A673 (cell line): ENCODE measurements around the gene PHF12.

Experiments used
- CTCF ChIP-seq: fragments of 300-800, 200-600 bp; sonication (generic); conservative IDR thresholded peaks from 2 replicates; pipeline ENCODE4 v1.5.1; 2017; ENCODE audit warnings: low read depth, mild to moderate bottlenecking, antibody characterized with exemption, low read length, moderate library complexity, mixed read lengths
- EZH2 ChIP-seq: fragments of 200-600 bp; sonication (generic); IDR thresholded peaks from 2 replicates; pipeline ENCODE4 v1.6.1; 2017; ENCODE audit warnings: borderline replicate concordance, low read depth, mild to moderate bottlenecking, mixed read lengths, antibody characterized with exemption, low read length; ENCODE audit not compliant: poor library complexity, severe bottlenecking

GRCh38 chr17:28861393-28862203 is 89.7 kb downstream of the PHF12 start:
- TF ChIP-seq CTCF (no peak), EZH2 (no peak)
